ENCODE data around the gene SPECC1. TPM values are rescaled to one million over a fixed set of nuclear protein-coding genes. Genes with fewer than 3 reads are reported as not detected.

Gene SPECC1
- polyA plus RNA-seq, 1 of the 3 experiments (the other 2 are of a cell fraction): 11.2 TPM

DNA sequence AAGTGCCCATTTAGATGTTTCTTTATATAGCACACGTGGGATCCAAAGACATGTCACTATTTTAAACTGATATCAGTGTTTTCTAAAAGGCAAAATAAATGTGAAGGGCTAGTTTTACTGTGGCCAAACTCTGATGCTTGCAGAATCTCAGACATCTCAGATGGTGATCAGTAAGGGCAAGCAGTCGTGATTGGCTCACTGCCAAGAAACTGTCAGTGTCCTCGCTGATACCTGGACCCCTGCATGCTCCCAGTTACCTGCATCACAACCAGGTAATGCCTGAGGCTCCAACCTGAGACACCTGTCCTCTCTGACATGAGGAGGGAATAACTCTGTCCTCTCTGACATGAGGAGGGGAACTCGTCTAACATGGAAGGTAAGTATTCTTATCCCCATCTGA is 114.0 kb downstream of the SPECC1 start:
- no peak overlapping the region for H3K4me2 ChIP-seq
- no peak for DNase-seq
- H3K27ac ChIP-seq (ENCODE audit: low read depth in 2 of 2, low read length in 1 of 2): no peak overlapping the region
- H3K4me3 ChIP-seq (ENCODE audit: low read depth in 2 of 2, low read length in 1 of 2): no peak overlapping the region
- 61% methylated on average over 4 of the region's 4 CpGs for WGBS (ENCODE audit: low lambda C conversion rate)
- H3K4me1 ChIP-seq (ENCODE audit: control insufficient read depth in 1 of 2, insufficient read depth in 2 of 2, low read depth in 1 of 2, low read length in 1 of 2): peaks cover 0 to 10% of the 10 kb centered on the region in 2 experiments; a peak in 1 of 4 replicates
- no peaks in the 10 kb centered on the region for H4K20me1 ChIP-seq (ENCODE audit: insufficient read depth)
- ChIA-PET CTCF (interaction anchor here (3.8 kb wide), 1 partner anchor 103 kb away, joined by 59 read pairs; no protein-coding TSS in a partner anchor), POLR2A (no interaction called here)
- H3K9me3 ChIP-seq: no peaks in the 10 kb centered on the region
- no peaks in the 10 kb centered on the region for H3K27me3 ChIP-seq (ENCODE audit: insufficient read depth)
- no peak for TF ChIP-seq TCF12 (IDR thresholded peaks at IDR 0.05)
- TF ChIP-seq TEAD4 (IDR thresholded peaks at IDR 0.05; ENCODE audit: borderline replicate concordance, insufficient read depth): no peak
- TF ChIP-seq NRF1 (IDR thresholded peaks at IDR 0.05; ENCODE audit: low read depth, low read length): no peak
- TF ChIP-seq RXRA (IDR thresholded peaks at IDR 0.05; ENCODE audit: borderline replicate concordance, low read depth): no peak
- no peak for TF ChIP-seq SIN3A (IDR thresholded peaks at IDR 0.05; ENCODE audit: borderline replicate concordance, low read depth, low read length)
- TF ChIP-seq, protein P1, sequence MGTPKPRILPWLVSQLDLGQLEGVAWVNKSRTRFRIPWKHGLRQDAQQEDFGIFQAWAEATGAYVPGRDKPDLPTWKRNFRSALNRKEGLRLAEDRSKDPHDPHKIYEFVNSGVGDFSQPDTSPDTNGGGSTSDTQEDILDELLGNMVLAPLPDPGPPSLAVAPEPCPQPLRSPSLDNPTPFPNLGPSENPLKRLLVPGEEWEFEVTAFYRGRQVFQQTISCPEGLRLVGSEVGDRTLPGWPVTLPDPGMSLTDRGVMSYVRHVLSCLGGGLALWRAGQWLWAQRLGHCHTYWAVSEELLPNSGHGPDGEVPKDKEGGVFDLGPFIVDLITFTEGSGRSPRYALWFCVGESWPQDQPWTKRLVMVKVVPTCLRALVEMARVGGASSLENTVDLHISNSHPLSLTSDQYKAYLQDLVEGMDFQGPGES (IDR thresholded peaks at IDR 0.05; ENCODE audit: low read depth, low read length): no peak
- no peak for TF ChIP-seq JUND (IDR thresholded peaks at IDR 0.05)
- no peak for TF ChIP-seq YY1 (IDR thresholded peaks at IDR 0.05; ENCODE audit: low read depth)
- TF ChIP-seq SMC3 (IDR thresholded peaks at IDR 0.05; ENCODE audit: low read depth, low read length): no peak
- TF ChIP-seq NFIC (IDR thresholded peaks at IDR 0.05; ENCODE audit: borderline replicate concordance): no peak
- TF ChIP-seq POLR2AphosphoS5 (IDR thresholded peaks at IDR 0.05; ENCODE audit: low read depth, low read length): no peak
- TF ChIP-seq RCOR1 (IDR thresholded peaks at IDR 0.05; ENCODE audit: low read length): no peak
- TF ChIP-seq, protein P2, sequence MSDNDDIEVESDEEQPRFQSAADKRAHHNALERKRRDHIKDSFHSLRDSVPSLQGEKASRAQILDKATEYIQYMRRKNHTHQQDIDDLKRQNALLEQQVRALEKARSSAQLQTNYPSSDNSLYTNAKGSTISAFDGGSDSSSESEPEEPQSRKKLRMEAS (IDR thresholded peaks at IDR 0.05; ENCODE audit: low read depth): no peak
- H3F3A ChIP-seq (replicated peaks; ENCODE audit: insufficient read depth): no peaks in the 10 kb centered on the region
- H3K9me2 ChIP-seq: no peaks in the 10 kb centered on the region
- no peaks in the 10 kb centered on the region for H3K79me2 ChIP-seq (ENCODE audit: insufficient read depth)
- H3K36me3 ChIP-seq (replicated peaks in 1 of 2; ENCODE audit: control insufficient read depth in 1 of 2, insufficient read depth in 2 of 2, low read length in 1 of 2): no peaks in the 10 kb centered on the region
- no peak overlapping the region for H3K9ac ChIP-seq
- no peak overlapping the region for H2AFZ ChIP-seq (ENCODE audit: low read depth)

DNA sequence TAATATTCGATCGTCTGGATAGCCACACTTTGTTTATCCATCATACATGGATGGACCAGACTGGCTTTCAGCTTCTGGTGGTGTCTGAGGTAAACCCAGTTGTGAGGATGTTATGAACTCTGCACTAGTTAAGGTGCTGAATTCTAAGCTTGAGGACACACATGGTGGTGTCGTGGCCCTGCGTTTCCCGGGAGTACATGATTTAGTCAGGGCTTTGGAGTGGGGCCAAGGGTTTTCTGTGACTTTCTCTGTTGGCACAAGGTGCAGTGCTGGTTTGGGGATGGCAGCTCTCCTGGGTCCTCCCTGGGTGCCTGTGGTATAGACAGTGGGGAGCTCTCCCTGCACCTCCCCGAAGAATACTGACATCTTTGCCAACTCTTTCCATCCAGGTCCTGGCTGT is 116.6 kb downstream of the SPECC1 start:
- H3K4me2 ChIP-seq: no peak overlapping the region
- ChIA-PET CTCF (interaction anchor here (1.1 kb wide), 2 partner anchors 101 to 195 kb away, joined by 3 to 6 read pairs; no protein-coding TSS in a partner anchor), POLR2A (no interaction called here)
- H3K4me1 ChIP-seq (ENCODE audit: control insufficient read depth in 1 of 2, insufficient read depth in 2 of 2, low read depth in 1 of 2, low read length in 1 of 2): peaks cover 0 to 12% of the 10 kb centered on the region in 2 experiments; a peak in 1 of 4 replicates
- H3F3A ChIP-seq (replicated peaks; ENCODE audit: insufficient read depth): no peaks in the 10 kb centered on the region
- no peak overlapping the region for H3K27ac ChIP-seq (ENCODE audit: low read depth in 2 of 2, low read length in 1 of 2)
- H2AFZ ChIP-seq (ENCODE audit: low read depth): no peak overlapping the region
- no peak for TF ChIP-seq POLR2AphosphoS5 (IDR thresholded peaks at IDR 0.05; ENCODE audit: low read depth, low read length)
- no peak for TF ChIP-seq RAD21 (IDR thresholded peaks at IDR 0.05; ENCODE audit: low read length)
- TF ChIP-seq FOSL2 (IDR thresholded peaks at IDR 0.05; ENCODE audit: borderline replicate concordance, low read depth): no peak
- no peak for TF ChIP-seq JUND (IDR thresholded peaks at IDR 0.05)
- TF ChIP-seq, protein P2 (IDR thresholded peaks at IDR 0.05; ENCODE audit: low read depth): no peak
- no peak for TF ChIP-seq GATA2 (CRISPR knock-in tag; IDR thresholded peaks at IDR 0.05)
- TF ChIP-seq, protein P3, sequence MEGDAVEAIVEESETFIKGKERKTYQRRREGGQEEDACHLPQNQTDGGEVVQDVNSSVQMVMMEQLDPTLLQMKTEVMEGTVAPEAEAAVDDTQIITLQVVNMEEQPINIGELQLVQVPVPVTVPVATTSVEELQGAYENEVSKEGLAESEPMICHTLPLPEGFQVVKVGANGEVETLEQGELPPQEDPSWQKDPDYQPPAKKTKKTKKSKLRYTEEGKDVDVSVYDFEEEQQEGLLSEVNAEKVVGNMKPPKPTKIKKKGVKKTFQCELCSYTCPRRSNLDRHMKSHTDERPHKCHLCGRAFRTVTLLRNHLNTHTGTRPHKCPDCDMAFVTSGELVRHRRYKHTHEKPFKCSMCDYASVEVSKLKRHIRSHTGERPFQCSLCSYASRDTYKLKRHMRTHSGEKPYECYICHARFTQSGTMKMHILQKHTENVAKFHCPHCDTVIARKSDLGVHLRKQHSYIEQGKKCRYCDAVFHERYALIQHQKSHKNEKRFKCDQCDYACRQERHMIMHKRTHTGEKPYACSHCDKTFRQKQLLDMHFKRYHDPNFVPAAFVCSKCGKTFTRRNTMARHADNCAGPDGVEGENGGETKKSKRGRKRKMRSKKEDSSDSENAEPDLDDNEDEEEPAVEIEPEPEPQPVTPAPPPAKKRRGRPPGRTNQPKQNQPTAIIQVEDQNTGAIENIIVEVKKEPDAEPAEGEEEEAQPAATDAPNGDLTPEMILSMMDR (IDR thresholded peaks at IDR 0.05): no peak
- no peak for TF ChIP-seq SIN3A (IDR thresholded peaks at IDR 0.05; ENCODE audit: borderline replicate concordance, low read depth, low read length)
- TF ChIP-seq TEAD4 (IDR thresholded peaks at IDR 0.05; ENCODE audit: borderline replicate concordance, insufficient read depth): no peak
- no peak for TF ChIP-seq EP300 (IDR thresholded peaks at IDR 0.05; ENCODE audit: borderline replicate concordance in 1 of 2, low read depth in 1 of 2, low read length in 1 of 2)
- H3K79me2 ChIP-seq (ENCODE audit: insufficient read depth): no peaks in the 10 kb centered on the region
- 78% methylated on average over 6 of the region's 6 CpGs for WGBS (ENCODE audit: low lambda C conversion rate)
- H3K4me3 ChIP-seq (ENCODE audit: low read depth in 2 of 2, low read length in 1 of 2): no peak overlapping the region
- H3K9me3 ChIP-seq: no peaks in the 10 kb centered on the region
- DNase-seq: no peak
- H3K36me3 ChIP-seq (replicated peaks in 1 of 2; ENCODE audit: control insufficient read depth in 1 of 2, insufficient read depth in 2 of 2, low read length in 1 of 2): no peaks in the 10 kb centered on the region
- H4K20me1 ChIP-seq (ENCODE audit: insufficient read depth): no peaks in the 10 kb centered on the region
- H3K27me3 ChIP-seq (ENCODE audit: insufficient read depth): no peaks in the 10 kb centered on the region
- no peaks in the 10 kb centered on the region for H3K9me2 ChIP-seq
- no peak overlapping the region for H3K9ac ChIP-seq
